ENCODE data around the gene DPM3.

GRCh38 chr1:155131285-155131684 is 9.0 kb downstream of the DPM3 start:
- TF ChIP-seq, protein P1, sequence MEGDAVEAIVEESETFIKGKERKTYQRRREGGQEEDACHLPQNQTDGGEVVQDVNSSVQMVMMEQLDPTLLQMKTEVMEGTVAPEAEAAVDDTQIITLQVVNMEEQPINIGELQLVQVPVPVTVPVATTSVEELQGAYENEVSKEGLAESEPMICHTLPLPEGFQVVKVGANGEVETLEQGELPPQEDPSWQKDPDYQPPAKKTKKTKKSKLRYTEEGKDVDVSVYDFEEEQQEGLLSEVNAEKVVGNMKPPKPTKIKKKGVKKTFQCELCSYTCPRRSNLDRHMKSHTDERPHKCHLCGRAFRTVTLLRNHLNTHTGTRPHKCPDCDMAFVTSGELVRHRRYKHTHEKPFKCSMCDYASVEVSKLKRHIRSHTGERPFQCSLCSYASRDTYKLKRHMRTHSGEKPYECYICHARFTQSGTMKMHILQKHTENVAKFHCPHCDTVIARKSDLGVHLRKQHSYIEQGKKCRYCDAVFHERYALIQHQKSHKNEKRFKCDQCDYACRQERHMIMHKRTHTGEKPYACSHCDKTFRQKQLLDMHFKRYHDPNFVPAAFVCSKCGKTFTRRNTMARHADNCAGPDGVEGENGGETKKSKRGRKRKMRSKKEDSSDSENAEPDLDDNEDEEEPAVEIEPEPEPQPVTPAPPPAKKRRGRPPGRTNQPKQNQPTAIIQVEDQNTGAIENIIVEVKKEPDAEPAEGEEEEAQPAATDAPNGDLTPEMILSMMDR (conservative IDR thresholded peaks at IDR 0.05; ENCODE audit: low read length) = no peak
- TF ChIP-seq EZH2phosphoT487 (IDR thresholded peaks at IDR 0.05; ENCODE audit: borderline replicate concordance) = no peak
